GM18951 (cell line): ENCODE results near the gene APLN.

Experiments
- POLR2A ChIP-seq: IDR thresholded peaks from 4 replicates; pipeline ENCODE4 v1.6.1; 2011; ENCODE audit warnings: mild to moderate bottlenecking; ENCODE audit not compliant: insufficient read length, insufficient read depth; ENCODE audit errors: extremely low read depth
- in situ Hi-C: fragments of 300-500 bp; cut with MboI; formaldehyde crosslinking; loops from one replicate; pipeline ENCODE4 v1.12.0; 2022; ENCODE audit warnings: low sequenced_read_pairs, mixed read lengths, inconsistent platforms; ENCODE audit not compliant: unreplicated experiment

Gene APLN

GRCh38 chrX:129642641-129643040 is 12.1 kb downstream of the APLN start:
- no peak for TF ChIP-seq POLR2A
- in situ Hi-C loops: loop anchor here (25.0 kb wide), 1 partner anchor 195 kb away; the partner anchor contains the start of gene ZDHHC9

GRCh38 chrX:129641941-129642340 is 12.8 kb downstream of the APLN start:
- no peak for TF ChIP-seq POLR2A
- in situ Hi-C loops: loop anchor here (25.0 kb wide), 1 partner anchor 195 kb away; the partner anchor contains the start of gene ZDHHC9

- in situ Hi-C loops: loop anchor here (25.0 kb wide), 1 partner anchor 196 kb away; the partner anchor contains the start of gene ZDHHC9
- TF ChIP-seq POLR2A: no peak
These were observed 13.3 kb downstream of the APLN start for GRCh38 chrX:129641469-129641868.

GRCh38 chrX:129640737-129641136 is 14.0 kb downstream of the APLN start:
- no peak for TF ChIP-seq POLR2A
- in situ Hi-C loops: loop anchor here (25.0 kb wide), 1 partner anchor 197 kb away; the partner anchor contains the start of gene ZDHHC9

DNA sequence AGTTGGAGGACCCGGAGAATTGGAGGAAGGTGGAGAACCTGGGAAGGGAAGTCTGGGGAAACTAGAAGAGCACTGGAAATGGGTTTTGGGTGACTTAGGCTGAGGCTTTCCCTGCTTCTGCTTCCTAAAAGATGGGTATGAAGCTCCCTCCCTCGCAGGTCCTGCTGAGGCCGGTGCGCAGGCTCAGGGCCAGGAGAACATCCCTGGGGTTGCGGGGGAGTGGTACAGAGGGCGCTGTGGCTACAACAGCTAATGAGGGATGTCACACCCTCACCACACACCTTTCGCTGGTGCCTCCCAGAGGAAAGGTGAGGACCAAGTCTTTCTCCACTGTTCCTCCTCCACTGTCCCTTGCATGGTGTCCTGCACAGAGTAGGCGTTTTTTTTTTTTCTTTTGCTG is 15.8 kb downstream of the APLN start:
- no peak for TF ChIP-seq POLR2A
- in situ Hi-C loops: loop anchor here (25.0 kb wide), 1 partner anchor 198 kb away; the partner anchor contains the start of gene ZDHHC9

DNA sequence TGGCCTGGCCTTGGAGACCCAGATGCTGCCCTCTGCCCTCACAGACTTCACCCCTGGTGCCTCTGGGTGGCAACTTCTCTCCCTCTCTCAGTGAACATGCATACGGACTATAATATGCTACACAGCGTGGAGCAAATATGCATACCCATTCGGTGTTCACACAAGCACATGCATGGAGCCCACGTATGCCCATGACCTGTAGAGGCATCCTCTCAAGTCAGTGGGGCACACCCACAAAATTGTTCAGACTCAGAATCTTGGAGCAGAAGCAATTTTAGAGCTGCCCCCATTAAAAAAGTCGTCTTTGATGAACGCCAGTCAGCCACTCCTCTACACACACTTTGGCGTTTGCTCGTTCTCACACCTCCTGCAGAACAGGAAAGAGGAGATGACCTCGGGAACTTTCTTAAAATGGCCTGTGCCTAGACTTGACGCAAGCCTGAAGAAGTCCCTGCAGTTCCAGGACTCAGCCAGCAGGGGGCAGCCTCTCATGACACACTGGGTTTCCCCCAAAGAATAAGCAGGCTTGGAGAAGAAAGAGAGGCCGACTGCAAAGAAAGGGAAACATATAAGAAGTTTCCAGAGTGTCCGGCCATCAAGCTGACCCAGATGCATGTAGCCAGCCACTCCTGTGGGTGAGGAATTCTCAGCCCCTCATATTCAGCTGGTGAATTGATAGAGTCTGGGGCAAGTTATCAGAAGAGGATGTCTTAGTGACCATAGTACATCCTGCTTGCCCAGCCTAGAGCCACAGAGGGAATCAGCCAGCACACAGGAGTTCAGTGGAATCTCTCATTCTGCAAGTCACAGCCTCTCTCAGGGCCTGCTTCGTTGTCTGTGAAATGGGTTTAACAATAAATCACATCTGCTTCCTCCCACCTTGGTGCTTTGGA is 17.3 kb downstream of the APLN start:
- in situ Hi-C loops: loop anchor here (25.0 kb wide), 1 partner anchor 200 kb away; the partner anchor contains the start of gene ZDHHC9
- TF ChIP-seq POLR2A: no peak

- in situ Hi-C loops: loop anchor here (25.0 kb wide), 1 partner anchor 201 kb away; the partner anchor contains the start of gene ZDHHC9
- no peak for TF ChIP-seq POLR2A
These were observed 18.5 kb downstream of the APLN start for GRCh38 chrX:129636175-129636681.

DNA sequence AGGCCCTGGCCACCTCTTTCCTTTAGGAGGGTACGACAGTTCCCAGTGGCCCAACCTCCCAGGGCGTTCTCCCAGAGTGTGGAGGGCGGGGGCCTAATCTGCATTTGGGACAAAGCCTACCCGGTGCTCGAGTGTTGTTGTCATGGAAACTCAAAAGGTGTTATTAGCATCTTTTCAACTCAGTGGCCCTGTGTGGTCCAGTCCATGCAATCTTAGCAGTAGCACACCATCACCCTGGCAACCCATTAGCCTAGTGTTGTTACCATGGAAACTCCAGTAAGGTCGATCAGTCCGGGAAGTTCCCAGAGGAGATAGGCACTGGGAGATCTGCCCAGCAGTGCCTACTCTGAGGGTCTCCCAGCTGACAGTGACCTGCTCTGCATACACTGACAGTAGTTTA is 20.2 kb downstream of the APLN start:
- in situ Hi-C loops: loop anchor here (25.0 kb wide), 1 partner anchor 203 kb away; the partner anchor contains the start of gene ZDHHC9

DNA sequence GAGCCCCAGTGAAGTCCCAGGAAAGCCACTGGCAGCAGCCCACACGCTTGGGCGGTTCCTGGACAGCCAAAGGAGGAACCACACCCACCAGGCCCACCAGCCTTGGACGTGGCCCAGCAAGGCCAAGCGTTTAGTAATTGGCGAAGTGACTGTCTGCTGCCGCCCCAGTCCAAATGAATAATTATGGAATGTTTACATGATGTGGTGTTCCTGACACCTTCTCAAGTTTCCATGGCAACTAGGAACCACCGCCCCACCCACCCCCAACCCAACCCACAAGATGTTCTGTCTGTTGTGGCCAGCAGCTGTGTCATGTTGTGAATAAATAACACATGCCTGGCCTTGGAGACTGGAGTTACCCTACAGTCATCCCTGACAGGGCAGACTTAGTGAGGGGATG is 22.3 kb downstream of the APLN start:
- in situ Hi-C loops: loop anchor here (25.0 kb wide), 1 partner anchor 205 kb away; the partner anchor contains the start of gene ZDHHC9
- TF ChIP-seq POLR2A: no peak

More for the DNA sequence above, 20.2 kb downstream of the APLN start:
- no peak for TF ChIP-seq POLR2A

DNA sequence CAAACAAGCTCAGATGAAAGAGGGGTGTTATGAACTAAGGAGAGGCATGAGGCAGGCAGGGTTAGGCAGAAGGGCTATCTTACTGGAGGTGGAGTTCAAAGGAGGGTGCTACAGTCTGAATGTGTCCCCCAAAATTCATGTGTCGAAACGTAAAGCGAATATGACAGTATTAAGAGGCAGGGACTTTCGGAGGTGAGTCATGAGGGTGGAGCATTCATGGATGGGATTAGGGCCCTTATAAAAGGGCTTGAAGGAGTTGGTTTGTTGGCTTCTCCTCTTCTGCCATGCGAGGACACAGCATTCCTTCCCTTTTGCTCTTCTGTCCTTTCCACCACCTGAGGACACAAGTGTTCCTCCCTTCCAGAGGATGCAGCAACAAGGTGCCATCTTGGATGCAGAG is 22.9 kb downstream of the APLN start:
- in situ Hi-C loops: loop anchor here (25.0 kb wide), 1 partner anchor 205 kb away; the partner anchor contains the start of gene ZDHHC9

DNA sequence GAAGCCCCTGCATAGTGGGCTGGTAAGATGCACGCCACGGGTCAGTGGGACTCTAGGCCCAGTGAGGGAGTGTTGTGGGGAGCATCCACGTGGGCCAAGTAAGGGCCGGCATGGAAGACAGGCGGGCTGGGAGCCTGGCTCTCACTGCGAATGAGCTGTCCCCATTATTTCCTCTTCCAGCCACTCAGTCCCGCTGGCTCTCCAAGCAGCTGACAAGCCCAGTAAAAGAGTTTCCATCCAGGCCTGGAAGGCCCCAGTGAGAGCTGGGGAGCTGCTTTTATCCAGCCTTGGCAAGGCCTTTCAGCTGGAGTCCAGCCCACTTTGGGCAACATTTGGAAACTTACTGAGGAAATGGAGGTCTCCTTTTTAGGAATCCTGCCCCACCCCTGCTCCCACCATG is 24.9 kb downstream of the APLN start:
- in situ Hi-C loops: loop anchor here (25.0 kb wide), 1 partner anchor 207 kb away; the partner anchor contains the start of gene ZDHHC9
- no peak for TF ChIP-seq POLR2A

More for the DNA sequence above, 22.9 kb downstream of the APLN start:
- TF ChIP-seq POLR2A: no peak

DNA sequence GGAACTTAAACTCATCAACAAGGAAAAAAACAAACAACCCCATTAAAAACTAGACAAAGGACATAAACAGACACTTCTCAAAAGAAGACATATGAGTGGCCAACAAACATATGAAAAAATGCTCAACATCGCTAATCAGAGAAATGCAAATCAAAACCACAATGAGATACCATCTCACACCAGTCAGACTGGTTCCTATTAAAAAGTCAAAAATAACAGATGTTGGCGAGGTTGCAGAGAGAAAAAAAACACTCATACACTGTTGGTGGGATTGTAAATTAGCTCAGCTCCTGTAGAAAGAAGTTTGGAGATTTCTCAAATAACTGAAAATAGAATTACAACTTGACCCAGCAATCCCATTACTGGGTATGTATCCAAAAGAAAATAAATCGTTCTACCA is 28.7 kb downstream of the APLN start:
- in situ Hi-C loops: loop anchor here (25.0 kb wide), 1 partner anchor 211 kb away; the partner anchor contains the start of gene ZDHHC9
- no peak for TF ChIP-seq POLR2A

- in situ Hi-C loops: no loop called here
These were observed 31.9 kb downstream of the APLN start for GRCh38 chrX:129622757-129623301.

More at GRCh38 chrX:129622757-129623301, 31.9 kb downstream of the APLN start:
- TF ChIP-seq POLR2A: no peak
